GM12873 (cell line): ENCODE measurements around the gene TMC8.

Experiments
- CTCF ChIP-seq: IDR thresholded peaks from 2 replicates; pipeline ENCODE4 v1.5.1; 2012; ENCODE audit warnings: low read depth, mild to moderate bottlenecking, moderate library complexity, low read length, control low read depth; ENCODE audit not compliant: insufficient read depth; ENCODE audit errors: missing control alignments

Gene TMC8

DNA sequence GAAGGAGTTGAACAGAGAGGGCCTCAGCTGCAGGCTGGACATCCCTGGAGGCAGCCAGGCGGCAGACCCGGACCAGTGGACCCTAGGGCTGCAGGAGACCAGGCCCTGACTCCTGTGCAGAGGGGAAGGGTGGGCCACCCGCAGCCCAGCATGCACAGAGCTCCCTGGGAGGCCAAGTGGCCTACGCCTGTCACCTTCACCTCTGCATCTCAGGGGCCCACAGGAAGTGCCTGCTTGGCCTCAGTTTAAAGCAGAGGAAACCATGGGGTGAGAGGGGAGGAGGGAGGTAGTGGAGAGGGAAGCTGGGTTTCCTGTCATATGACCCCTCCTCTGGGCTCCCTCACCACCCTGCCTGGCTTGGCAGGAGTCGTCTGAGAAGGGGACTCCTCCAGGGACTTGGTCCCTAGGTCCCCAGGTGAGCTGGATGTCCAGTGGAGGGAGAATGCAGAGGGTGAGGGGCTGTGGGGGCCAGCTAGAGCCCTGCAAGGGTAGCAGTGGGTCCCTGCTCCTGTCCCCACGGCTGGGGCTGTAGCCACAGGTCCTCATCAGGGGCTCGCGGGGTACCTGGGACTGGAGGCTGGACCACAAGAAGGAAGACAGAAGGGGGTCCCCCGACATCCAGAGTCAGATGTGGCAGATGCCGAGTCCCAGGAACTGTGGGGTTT lies at the start of gene TMC8:
Gene TMC8, plus strand, starts transcription at position 335 of the 665 bp plus-strand sequence. CDS start 818 bp downstream, outside the sequence.
- no peak for TF ChIP-seq CTCF

GRCh38 chr17:78081551-78081950 lies 49.0 kb upstream of the TMC8 start:
- no peak for TF ChIP-seq CTCF

- no peak for TF ChIP-seq CTCF
Observed at GRCh38 chr17:78082988-78083387, 47.6 kb upstream of the TMC8 start.

DNA sequence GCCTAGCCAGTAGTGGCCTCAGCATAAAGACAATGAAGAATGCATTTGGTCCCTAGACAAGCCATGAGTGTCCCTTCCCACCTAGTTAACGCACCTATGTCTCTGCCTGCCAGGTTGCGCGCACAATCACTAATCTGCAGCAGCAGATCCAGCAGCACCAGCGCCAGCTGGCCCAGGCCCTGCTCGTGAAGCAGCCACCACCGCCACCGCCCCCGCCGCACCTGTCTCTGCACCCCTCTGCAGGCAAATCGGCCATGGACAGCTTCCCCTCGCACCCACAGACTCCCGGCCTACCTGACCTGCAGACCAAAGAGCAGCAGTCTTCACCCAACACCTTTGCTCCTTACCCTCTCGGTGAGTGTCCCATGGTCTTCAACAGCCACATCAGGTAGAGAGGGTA lies 43.8 kb upstream of the TMC8 start:
- no peak for TF ChIP-seq CTCF

DNA sequence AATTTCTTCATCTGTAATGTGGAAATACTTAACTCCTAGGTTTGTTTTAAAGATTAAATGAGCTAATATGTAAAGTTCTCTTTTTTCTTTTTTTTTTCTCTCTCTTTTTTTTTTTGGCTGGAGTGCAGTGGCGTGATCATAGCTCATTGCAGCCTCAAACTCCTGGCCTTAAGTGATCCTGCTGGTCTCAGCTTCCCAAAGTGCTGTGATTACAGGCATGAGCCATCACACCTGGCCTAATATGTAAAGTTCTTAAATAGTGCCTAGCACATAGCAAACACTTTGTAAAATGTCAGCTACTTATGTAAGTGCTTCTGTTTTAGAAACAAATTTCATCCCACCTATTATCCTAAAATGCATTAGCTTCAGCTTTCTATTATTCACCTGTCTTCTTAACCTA lies 42.0 kb upstream of the TMC8 start:
- TF ChIP-seq CTCF: no peak

DNA sequence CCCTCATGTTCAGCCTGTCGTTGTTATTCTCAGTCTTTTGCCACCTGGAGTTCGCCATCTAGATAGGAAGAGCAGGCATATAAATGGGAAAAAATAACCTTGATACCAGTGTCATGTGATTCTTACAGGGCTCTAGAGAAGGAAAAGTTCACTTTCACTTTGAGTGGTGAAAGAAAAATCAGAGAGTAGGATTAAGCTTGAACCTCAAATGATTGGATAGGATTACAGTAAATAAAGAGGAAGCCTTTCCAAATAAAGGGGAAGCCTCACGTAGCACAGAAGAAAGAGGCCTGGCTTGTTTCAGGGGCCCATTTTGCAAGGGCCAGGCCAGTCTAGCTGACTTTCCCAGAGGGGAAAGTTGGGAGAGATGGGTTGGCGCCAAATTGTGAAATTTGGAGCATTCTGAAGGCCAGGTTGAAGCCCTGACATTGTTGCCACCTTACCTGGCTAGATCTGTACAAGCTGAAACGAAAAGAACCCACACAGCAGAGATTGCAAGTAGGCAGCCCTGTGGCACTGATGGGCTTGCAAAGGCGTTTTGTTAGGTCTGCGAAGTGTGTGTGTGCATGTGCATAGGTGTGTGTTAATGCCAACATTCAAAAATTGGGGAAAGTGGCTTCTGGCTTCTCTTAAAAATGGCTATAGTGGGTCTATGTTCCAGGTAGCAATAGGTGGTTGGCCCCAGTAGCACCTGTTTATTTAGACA lies 40.8 kb upstream of the TMC8 start:
- TF ChIP-seq CTCF: no peak

DNA sequence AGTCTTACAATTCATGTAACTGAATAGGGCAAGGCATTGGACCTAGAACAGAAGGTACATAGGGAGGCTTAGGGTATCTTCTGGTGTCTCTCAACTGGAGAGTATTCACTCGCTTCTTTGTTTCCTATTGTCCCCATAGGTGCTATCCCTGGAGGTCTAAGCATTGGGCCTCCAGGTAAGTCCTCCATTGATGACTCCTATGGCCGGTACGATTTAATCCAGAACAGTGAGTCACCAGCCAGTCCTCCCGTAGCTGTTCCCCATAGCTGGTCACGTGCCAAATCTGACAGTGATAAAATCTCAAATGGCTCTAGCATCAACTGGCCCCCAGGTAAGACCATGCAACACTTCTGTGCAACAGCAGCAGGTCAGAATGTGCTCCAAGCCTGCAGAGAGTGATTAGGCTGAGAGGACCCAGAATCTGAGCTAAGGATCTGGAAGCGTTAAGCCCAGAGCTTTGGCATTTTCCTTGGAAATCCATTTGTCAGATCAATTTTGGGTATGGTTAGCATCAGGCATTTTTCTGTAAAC lies 37.7 kb upstream of the TMC8 start:
- no peak for TF ChIP-seq CTCF
